ENCODE results near the gene PAPSS2. TPM values are rescaled to one million over a fixed set of nuclear protein-coding genes. Genes with fewer than 3 reads are reported as not detected.

The PAPSS2 gene
- total and polyA plus RNA-seq, 12 donors, result 55.0 to 775 (median 243) TPM

- no peaks in the 10 kb centered on the region for H3K9me3 ChIP-seq (replicated peaks in 1 of 3)
- DNase-seq, result no peak
- H3K27me3 ChIP-seq, result no peaks in the 10 kb centered on the region
- peaks cover 21 to 48% of the 10 kb centered on the region in 2 donors for H3K4me1 ChIP-seq (replicated peaks in 1 of 2)
- intact Hi-C loops (cut with DNase I), result no loop called here
- H3K36me3 ChIP-seq (replicated peaks in 1 of 2), result peaks cover 0 to 9% of the 10 kb centered on the region in 2 donors
- H3K27ac ChIP-seq, result peak overlapping the region in 1 of 5 donors; percentile 11
- no peak for TF ChIP-seq POLR2A (IDR thresholded peaks at IDR 0.05)
- TF ChIP-seq, protein P1, sequence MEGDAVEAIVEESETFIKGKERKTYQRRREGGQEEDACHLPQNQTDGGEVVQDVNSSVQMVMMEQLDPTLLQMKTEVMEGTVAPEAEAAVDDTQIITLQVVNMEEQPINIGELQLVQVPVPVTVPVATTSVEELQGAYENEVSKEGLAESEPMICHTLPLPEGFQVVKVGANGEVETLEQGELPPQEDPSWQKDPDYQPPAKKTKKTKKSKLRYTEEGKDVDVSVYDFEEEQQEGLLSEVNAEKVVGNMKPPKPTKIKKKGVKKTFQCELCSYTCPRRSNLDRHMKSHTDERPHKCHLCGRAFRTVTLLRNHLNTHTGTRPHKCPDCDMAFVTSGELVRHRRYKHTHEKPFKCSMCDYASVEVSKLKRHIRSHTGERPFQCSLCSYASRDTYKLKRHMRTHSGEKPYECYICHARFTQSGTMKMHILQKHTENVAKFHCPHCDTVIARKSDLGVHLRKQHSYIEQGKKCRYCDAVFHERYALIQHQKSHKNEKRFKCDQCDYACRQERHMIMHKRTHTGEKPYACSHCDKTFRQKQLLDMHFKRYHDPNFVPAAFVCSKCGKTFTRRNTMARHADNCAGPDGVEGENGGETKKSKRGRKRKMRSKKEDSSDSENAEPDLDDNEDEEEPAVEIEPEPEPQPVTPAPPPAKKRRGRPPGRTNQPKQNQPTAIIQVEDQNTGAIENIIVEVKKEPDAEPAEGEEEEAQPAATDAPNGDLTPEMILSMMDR (IDR thresholded peaks at IDR 0.05), result no peak
- 90 to 100% (median 93%) methylated on average over 2 of the region's 2 CpGs for WGBS, 4 donors
- no peak overlapping the region for H3K4me3 ChIP-seq
Measured at GRCh38 chr10:87664276-87664701, 4.6 kb downstream of the PAPSS2 start.

- DNase-seq, result no peak
- peaks cover 33 to 68% of the 10 kb centered on the region in 2 donors for H3K4me1 ChIP-seq (replicated peaks in 1 of 2)
- TF ChIP-seq, protein P1 (IDR thresholded peaks at IDR 0.05), result no peak
- no peak for TF ChIP-seq POLR2A (IDR thresholded peaks at IDR 0.05)
- peaks cover 0 to 9% of the 10 kb centered on the region in 2 donors for H3K36me3 ChIP-seq (replicated peaks in 1 of 2)
- no peak overlapping the region for H3K4me3 ChIP-seq
- H3K9me3 ChIP-seq (replicated peaks in 1 of 3), result no peaks in the 10 kb centered on the region
- H3K27me3 ChIP-seq, result no peaks in the 10 kb centered on the region
- no peak overlapping the region for H3K27ac ChIP-seq
- intact Hi-C loops (cut with DNase I), result no loop called here
- 79 to 88% (median 82%) methylated on average over 2 of the region's 2 CpGs for WGBS, 4 donors
Measured at GRCh38 chr10:87667493-87667892, 7.8 kb downstream of the PAPSS2 start.

DNA sequence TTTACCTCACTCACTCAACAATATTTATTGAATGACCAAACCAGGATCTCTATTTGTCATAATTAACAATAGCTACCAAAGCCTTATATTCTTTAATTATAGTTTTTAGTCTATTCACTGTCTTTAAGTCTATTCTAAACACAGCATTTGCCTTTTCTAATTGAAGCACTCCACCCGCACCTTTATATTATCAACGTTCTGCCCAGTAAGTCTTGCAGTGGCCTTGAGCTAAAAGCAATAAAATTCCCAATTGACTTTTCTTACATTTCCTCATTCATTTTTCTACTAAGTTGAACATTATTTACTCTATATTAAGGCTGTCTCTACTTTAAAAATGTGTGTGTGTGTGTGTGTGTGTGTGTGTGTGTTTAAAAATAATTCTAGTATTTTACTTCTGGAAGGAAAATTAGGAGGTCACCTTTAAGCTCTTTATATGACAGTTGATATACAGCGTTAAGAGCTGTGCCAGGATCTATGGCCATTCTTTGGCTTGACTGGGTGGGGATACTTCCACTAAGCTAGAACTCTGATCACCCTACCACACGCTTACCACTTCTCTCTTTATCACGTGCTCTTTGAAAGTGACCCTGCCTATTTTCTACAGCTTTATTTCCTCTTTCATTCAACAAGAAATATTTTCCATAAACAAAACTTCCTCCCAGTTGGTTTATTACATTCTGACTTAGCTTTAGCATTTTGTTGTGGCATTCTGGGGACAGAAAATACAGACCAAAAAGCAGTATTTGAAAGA lies 8.8 kb downstream of the PAPSS2 start:
- peaks cover 31 to 61% of the 10 kb centered on the region in 2 donors for H3K4me1 ChIP-seq (replicated peaks in 1 of 2)
- H3K4me3 ChIP-seq, result no peak overlapping the region
- no peak for TF ChIP-seq POLR2A (IDR thresholded peaks at IDR 0.05)
- TF ChIP-seq, protein P1 (IDR thresholded peaks at IDR 0.05), result no peak
- intact Hi-C loops (cut with DNase I), result no loop called here
- no peaks in the 10 kb centered on the region for H3K9me3 ChIP-seq (replicated peaks in 1 of 3)
- H3K27me3 ChIP-seq, result no peaks in the 10 kb centered on the region
- DNase-seq, result peak in 1 of 7 donors; percentile 20
- 53 to 62% (median 56%) methylated on average over 5 of the region's 5 CpGs for WGBS, 4 donors
- peaks cover 0 to 9% of the 10 kb centered on the region in 2 donors for H3K36me3 ChIP-seq (replicated peaks in 1 of 2)
- peak overlapping the region in 3 of 5 donors; percentile 11 to 54 (median 41) for H3K27ac ChIP-seq

DNA sequence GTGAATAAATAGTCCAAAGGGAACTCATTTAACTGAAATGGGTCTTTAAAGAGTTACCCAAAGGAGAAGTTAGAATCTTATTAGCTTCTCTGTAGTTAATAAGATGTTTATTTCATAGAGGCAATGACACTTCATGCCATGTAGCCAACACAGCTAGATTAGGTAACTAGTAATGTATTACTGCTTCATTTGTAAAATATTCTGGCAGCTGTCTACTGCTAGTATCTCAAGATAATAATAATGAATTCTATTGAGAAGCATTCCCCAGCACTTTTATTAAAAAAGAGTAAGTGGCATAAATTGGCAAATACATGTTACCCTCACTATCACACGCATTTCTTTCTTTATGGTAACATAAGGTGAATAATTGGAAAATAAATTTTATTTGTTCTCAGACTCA lies 10.1 kb downstream of the PAPSS2 start:
- H3K36me3 ChIP-seq (replicated peaks in 1 of 2), result peaks cover 0 to 9% of the 10 kb centered on the region in 2 donors
- TF ChIP-seq, protein P1 (IDR thresholded peaks at IDR 0.05), result no peak
- TF ChIP-seq POLR2A (IDR thresholded peaks at IDR 0.05), result no peak
- intact Hi-C loops (cut with DNase I), result no loop called here
- peaks cover 31 to 54% of the 10 kb centered on the region in 2 donors for H3K4me1 ChIP-seq (replicated peaks in 1 of 2)
- no peak overlapping the region for H3K4me3 ChIP-seq
- WGBS, 4 donors, result 89 to 98% (median 93%) methylated on average over 1 of the region's 1 CpG
- H3K27me3 ChIP-seq, result no peaks in the 10 kb centered on the region
- H3K9me3 ChIP-seq (replicated peaks in 1 of 3), result no peaks in the 10 kb centered on the region
- DNase-seq, result no peak
- H3K27ac ChIP-seq, result peak overlapping the region in 3 of 5 donors; percentile 15 to 54 (median 42)
